ENCODE measurements around the gene MTUS2.

DNA sequence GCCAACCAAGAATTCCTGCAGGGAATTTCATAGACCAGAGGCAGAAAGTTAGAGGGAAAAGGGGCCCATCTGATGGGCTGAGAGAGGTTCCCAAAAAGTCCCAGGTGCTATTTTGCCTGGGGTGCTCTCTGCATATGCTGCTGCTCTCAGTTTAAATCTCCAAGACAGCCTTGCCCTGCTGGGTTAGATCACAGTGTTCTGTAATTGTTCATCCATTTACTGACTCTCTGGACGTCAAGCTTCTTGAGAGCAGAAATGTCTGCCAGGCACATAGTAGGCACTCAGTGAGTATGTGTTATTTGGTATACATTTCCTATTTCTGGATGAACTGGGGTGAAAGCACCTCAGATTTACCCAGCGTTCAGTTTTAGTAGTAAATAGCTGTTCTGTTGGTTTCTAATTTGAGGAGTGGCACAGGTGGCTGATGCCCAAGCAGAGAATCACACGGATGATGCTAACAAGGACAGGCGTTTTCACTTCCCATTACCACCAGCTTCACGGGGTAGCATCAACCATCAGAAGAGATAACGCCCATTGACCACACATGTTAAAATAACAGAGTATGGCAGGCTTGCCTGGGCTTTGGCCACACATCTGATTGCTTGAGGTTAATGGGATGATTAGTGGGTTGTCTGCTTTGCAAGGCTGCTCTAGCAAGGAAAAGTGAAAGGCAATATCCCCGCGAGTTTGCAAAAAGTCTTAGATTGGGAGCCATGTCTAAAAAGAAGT is 614.2 kb downstream of the MTUS2 start:
- no peak for TF ChIP-seq POLR2A (IDR thresholded peaks at IDR 0.05; ENCODE audit: low read depth, low read length)
- TF ChIP-seq POLR2AphosphoS5 (IDR thresholded peaks at IDR 0.05; ENCODE audit: low read depth, low read length), result no peak
- no peak for TF ChIP-seq POU2F2 (IDR thresholded peaks at IDR 0.05; ENCODE audit: low read depth, low read length)
- no peak; the same call in 1 of the 2 replicates for TF ChIP-seq SPI1 (IDR thresholded peaks at IDR 0.05; ENCODE audit: low read depth, low read length)
- TF ChIP-seq PAX5 (IDR thresholded peaks at IDR 0.05; ENCODE audit: insufficient read depth, low read length, severe bottlenecking), result no peak
